Skeletal muscle tissue (tissue), 4 donors: Measurements from ENCODE around the gene RAB25. TPM values are rescaled to one million over a fixed set of nuclear protein-coding genes. Genes with fewer than 3 reads are reported as not detected.

Experiments used
- H3K27ac ChIP-seq: one replicate; pipeline ENCODE4 v1.7.0; 2013; ENCODE audit warnings: mild to moderate bottlenecking, low read depth, low read length, inconsistent platforms
- H3K27me3 ChIP-seq, 3 donors: one replicate each; pipeline ENCODE4 v1.7.0; 2013; ENCODE audit warnings: low read length in 3 of 3; ENCODE audit not compliant: control insufficient read depth in 3 of 3, insufficient read depth in 3 of 3
- H3K36me3 ChIP-seq, 3 donors: one replicate each; pipeline ENCODE4 v1.7.0; 2013; ENCODE audit warnings: low read length in 3 of 3; ENCODE audit not compliant: control insufficient read depth in 3 of 3, insufficient read depth in 3 of 3
- H3K4me1 ChIP-seq, 3 donors: one replicate each; pipeline ENCODE4 v1.7.0; 2013; ENCODE audit warnings: low read length in 3 of 3, mild to moderate bottlenecking in 3 of 3; ENCODE audit not compliant: control insufficient read depth in 3 of 3, insufficient read depth in 3 of 3
- H3K4me3 ChIP-seq, 3 donors: one replicate each; pipeline ENCODE4 v1.7.0; 2013; ENCODE audit warnings: low read length in 3 of 3
- H3K9ac ChIP-seq, 3 donors: one replicate each; pipeline ENCODE4 v1.7.0; 2013; ENCODE audit warnings: low read length in 3 of 3, mild to moderate bottlenecking in 3 of 3, moderate library complexity in 2 of 3, low read depth in 1 of 3
- H3K9me3 ChIP-seq, 3 donors: one replicate each; pipeline ENCODE4 v1.7.0; 2013; ENCODE audit warnings: low read length in 3 of 3; ENCODE audit not compliant: control insufficient read depth in 3 of 3
- total RNA-seq: library from RNA; depleted of rRNA; stranded (reverse); fragments of >200 nt; gene quantifications from one replicate; pipeline ENCODE4 v1.2.3, GENCODE V29; 2014
- donor health status: Osteomylitis.

RAB25 gene
- total RNA-seq, 1 donor from 2014 or later: not detected

GRCh38 chr1:156076609-156077429 lies 15.9 kb downstream of the RAB25 start:
- H3K27ac ChIP-seq: no peak overlapping the region
- H3K27me3 ChIP-seq: no peaks in the 10 kb centered on the region
- no peaks in the 10 kb centered on the region for H3K9me3 ChIP-seq
- H3K4me3 ChIP-seq: peak overlapping the region; percentile 6 to 64 (median 36)
- peaks cover 0 to 21% (median 4%) of the 10 kb centered on the region in 3 donors for H3K4me1 ChIP-seq
- peak overlapping the region in 2 of 3 donors; percentile 33 to 51 for H3K9ac ChIP-seq
- H3K36me3 ChIP-seq: no peaks in the 10 kb centered on the region

- no peak overlapping the region for H3K9ac ChIP-seq
- no peaks in the 10 kb centered on the region for H3K27me3 ChIP-seq
- H3K4me3 ChIP-seq: no peak overlapping the region
- H3K36me3 ChIP-seq: no peaks in the 10 kb centered on the region
- no peak overlapping the region for H3K27ac ChIP-seq
- no peaks in the 10 kb centered on the region for H3K9me3 ChIP-seq
- peaks cover 0 to 21% (median 4%) of the 10 kb centered on the region in 3 donors for H3K4me1 ChIP-seq
Measured at GRCh38 chr1:156077430-156077760, 16.4 kb downstream of the RAB25 start.

DNA sequence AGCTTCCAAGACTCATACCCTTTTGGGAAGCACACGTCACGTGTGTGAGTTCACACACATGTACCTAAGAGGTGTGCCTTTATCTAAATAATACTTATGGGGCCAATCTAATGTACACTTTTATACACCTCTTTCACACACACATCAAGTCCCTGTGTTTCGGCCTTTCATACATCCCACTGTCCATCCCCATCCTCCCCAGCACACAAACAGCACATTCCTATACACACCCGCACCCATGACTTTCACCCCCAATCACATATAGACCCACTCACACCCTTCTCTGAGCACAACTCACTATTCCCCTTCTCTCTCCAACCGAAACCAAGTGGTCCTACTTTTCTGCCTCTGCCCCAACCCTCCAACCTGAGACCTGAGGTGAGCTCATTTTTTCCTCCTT lies 17.8 kb downstream of the RAB25 start:
- no peak overlapping the region for H3K4me3 ChIP-seq
- no peak overlapping the region for H3K27ac ChIP-seq
- H3K9ac ChIP-seq: no peak overlapping the region
- H3K4me1 ChIP-seq: peaks cover 5 to 24% (median 8%) of the 10 kb centered on the region in 3 donors
- no peaks in the 10 kb centered on the region for H3K27me3 ChIP-seq
- no peaks in the 10 kb centered on the region for H3K9me3 ChIP-seq
- H3K36me3 ChIP-seq: no peaks in the 10 kb centered on the region

- H3K4me1 ChIP-seq: peaks cover 5 to 24% (median 8%) of the 10 kb centered on the region in 3 donors
- no peaks in the 10 kb centered on the region for H3K36me3 ChIP-seq
- no peaks in the 10 kb centered on the region for H3K9me3 ChIP-seq
- no peak overlapping the region for H3K27ac ChIP-seq
- no peaks in the 10 kb centered on the region for H3K27me3 ChIP-seq
- no peak overlapping the region for H3K4me3 ChIP-seq
- H3K9ac ChIP-seq: no peak overlapping the region
Measured at GRCh38 chr1:156079762-156080161, 18.8 kb downstream of the RAB25 start.

DNA sequence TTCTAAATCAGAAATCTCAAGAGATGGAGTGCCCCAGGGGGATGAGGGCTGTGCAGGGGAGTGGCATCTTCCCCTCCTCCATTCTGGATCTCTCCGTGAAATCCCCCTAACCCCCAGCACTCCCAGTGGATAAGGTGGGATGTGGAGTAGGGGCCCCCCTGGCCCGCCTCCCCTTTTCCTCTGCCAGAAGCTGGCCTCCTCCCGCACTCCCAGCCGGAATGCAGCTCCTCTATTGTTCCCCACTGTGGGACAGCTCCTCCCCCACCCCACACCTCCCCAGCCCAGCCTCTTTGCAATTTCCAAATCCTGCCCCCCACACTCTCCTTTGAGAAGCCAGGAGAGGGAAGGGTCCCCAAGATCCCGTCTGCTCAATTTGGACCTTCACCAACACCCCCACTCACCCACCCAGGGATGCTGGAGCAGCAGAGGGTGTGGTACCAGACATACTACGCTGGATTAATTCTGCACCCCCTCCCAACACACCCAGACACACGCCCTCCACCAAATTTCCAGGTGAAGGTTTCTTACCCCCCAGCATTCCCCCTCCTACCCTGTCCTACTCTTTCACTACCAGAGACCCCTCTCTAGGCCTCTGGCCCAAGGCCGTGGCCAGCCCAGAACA lies 19.4 kb downstream of the RAB25 start:
- H3K9ac ChIP-seq: no peak overlapping the region
- H3K4me1 ChIP-seq: peaks cover 5 to 19% (median 8%) of the 10 kb centered on the region in 3 donors
- H3K27me3 ChIP-seq: no peaks in the 10 kb centered on the region
- no peak overlapping the region for H3K4me3 ChIP-seq
- H3K27ac ChIP-seq: no peak overlapping the region
- H3K36me3 ChIP-seq: no peaks in the 10 kb centered on the region
- no peaks in the 10 kb centered on the region for H3K9me3 ChIP-seq

DNA sequence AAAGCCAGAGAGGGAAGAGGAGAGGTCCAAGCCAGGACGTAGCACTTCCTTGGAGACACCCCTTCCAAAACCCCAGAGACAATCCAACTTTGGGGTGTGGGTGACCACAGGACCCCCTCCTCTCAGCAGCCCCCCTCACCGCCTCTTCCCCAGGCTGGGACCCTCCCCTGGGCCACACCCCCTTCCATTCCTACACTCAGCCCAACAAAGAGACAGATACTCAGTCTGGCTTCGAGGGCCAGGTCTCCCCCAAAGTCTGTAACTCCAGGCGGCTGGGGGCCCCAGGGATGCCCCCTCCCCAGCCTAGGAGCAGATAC lies 19.9 kb downstream of the RAB25 start:
- H3K27me3 ChIP-seq: no peaks in the 10 kb centered on the region
- no peak overlapping the region for H3K4me3 ChIP-seq
- H3K36me3 ChIP-seq: no peaks in the 10 kb centered on the region
- H3K9ac ChIP-seq: no peak overlapping the region
- no peak overlapping the region for H3K27ac ChIP-seq
- no peaks in the 10 kb centered on the region for H3K9me3 ChIP-seq
- H3K4me1 ChIP-seq: peaks cover 5 to 14% (median 8%) of the 10 kb centered on the region in 3 donors

- H3K9me3 ChIP-seq: no peaks in the 10 kb centered on the region
- H3K27me3 ChIP-seq: no peaks in the 10 kb centered on the region
- no peaks in the 10 kb centered on the region for H3K36me3 ChIP-seq
- H3K27ac ChIP-seq: no peak overlapping the region
- H3K9ac ChIP-seq: peak overlapping the region in 2 of 3 donors; percentile 45 to 51
- peaks cover 5 to 12% (median 8%) of the 10 kb centered on the region in 3 donors for H3K4me1 ChIP-seq
- H3K4me3 ChIP-seq: peak overlapping the region; percentile 32 to 60 (median 54)
Measured at GRCh38 chr1:156081180-156081916, 20.4 kb downstream of the RAB25 start.

- H3K4me1 ChIP-seq: peaks cover 5 to 11% (median 8%) of the 10 kb centered on the region in 3 donors
Measured at GRCh38 chr1:156081917-156082308, 21.0 kb downstream of the RAB25 start.

GRCh38 chr1:156082309-156083091 lies 21.5 kb downstream of the RAB25 start, which contains the start of gene MEX3A:
TSS of gene MEX3A (minus strand) at chr1:156082465. CDS start at chr1:156081998, 467 bp downstream.
- no peaks in the 10 kb centered on the region for H3K27me3 ChIP-seq
- peaks cover 5 to 8% (median 8%) of the 10 kb centered on the region in 3 donors for H3K4me1 ChIP-seq
- H3K36me3 ChIP-seq: no peaks in the 10 kb centered on the region
- peak within 1 kb of the TSS; percentile 38 to 69 (median 68) for H3K9ac ChIP-seq
- peak within 1 kb of the TSS; percentile 74 to 84 (median 81) for H3K4me3 ChIP-seq
- H3K9me3 ChIP-seq: no peaks in the 10 kb centered on the region
- H3K27ac ChIP-seq: no peak within 1 kb of the TSS

More at GRCh38 chr1:156081917-156082308, 21.0 kb downstream of the RAB25 start:
- Histone ChIP-seq H3K9ac (peak overlapping the region in 2 of 3 donors; percentile 14 to 69), H3K4me3 (peak overlapping the region; percentile 74 to 84 (median 81)), H3K36me3 (no peaks in the 10 kb centered on the region), H3K27ac (no peak overlapping the region), H3K9me3 (no peaks in the 10 kb centered on the region), H3K27me3 (no peaks in the 10 kb centered on the region)
